ENCODE data around the gene CEP128.

The CEP128 gene

DNA sequence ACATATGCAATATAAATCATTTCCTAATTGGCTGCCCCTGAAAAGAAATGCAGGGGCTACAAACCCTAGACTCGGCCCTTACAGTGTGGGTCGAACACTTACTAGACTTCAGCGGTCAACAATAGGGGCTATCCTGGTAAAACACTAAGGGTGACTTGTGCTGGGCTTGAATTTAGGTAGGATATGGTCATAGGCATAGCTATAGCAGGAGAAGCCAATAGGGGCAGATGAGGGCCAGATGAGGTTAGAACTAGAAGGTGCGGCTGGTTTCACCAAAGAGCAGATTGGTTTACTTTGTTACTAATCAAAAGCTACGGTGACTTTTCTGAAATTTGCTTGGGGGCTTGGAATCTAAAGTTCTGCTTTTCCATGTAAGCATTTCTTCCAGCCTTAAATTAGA is 447.9 kb downstream of the CEP128 start:
- no peak for DNase-seq

DNA sequence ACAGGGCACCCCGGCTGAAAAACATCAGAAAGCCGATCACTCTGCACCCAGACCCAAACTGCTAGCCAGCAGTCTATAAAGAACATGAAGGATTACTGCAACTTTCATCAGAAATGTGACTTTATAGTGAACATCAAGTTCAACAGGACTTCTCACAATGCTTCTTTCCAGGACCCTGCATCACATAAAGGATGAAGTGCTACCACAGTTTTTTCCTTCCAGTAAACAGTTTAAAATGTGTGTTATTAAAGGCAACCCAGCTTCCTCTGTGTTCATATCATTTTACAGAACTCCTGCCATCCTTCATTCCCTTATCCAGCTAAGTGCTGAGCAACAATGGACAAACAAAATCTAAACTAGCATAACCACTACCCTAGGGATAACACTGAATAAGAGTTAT is 449.9 kb downstream of the CEP128 start:
- no peak for DNase-seq

DNA sequence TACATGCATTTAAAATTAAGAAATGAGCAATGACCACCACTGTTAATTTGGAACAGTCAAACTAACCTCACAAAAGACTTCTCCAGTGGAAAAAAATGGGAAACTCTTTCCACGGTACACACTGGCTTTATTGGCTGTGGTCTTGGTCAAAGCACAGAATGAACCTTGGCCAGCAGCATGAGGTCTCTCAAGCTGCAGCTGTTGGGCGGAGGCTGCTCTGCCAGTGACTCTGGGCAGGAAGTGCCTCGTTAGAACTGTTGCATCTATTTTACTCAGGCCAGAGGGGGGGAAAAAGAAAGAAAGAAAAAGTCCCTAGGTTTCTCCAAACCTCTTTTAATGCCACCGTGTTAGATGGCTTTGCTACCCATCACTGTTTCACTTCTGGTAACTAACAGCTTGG is 450.4 kb downstream of the CEP128 start:
- peak in 11 of 58 donors; percentile 1 to 25 (median 4) for DNase-seq

DNA sequence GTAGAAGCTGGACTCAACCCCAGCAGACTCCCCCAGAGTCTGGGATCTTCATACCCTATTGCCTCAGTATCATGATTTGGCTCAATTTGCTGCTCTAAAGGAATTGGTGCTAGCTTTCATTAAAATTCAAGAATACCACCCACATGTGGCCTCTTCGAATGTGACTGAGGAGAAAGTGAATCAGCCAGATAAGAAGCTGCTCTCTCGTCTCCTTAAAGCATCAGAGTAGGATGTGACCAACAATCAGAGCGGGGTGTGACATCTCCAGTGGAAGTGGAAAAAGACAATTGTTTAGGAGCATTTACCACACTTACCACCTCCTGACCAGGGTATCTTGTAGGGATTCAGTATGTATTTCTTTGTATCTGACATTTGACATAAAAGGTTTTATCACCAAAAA is 452.0 kb downstream of the CEP128 start:
- DNase-seq: no peak

DNA sequence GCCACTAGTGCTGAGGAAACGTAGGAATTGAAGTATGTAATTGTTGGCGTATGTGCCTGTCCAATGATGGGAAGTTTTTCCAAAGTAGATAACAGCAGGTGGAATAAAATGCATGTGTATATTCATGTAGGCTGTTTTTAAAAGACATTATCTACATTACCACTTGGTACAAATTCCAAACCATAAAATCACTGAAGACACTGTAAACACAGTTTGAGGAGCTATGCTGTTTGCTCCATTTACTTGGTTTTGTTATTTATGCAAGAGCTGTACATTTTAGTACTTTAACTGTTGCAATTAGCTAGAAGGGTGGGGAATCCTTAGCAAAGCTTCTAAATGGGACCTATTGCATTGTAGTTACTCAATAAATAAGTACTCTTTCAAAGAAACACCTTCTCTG is 455.8 kb downstream of the CEP128 start:
- DNase-seq: no peak

DNA sequence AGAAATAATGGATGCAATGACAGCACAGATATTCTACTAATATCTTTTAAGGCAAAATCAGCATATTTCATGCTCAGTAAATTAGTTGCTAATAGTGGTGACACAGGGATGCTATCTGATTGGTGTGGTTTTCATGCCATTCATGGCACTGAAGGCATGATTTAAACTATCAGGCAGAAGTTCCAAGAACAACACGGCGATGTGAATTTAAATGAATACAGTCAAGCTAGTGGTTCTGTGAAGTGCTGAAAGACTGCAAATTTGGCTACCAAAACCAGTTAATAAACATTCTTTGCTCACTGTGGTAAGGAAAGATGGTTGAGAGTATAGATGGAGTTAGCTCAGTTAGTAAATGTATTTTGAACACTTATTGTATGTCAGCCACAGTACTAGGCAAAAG is 458.2 kb downstream of the CEP128 start:
- no peak for DNase-seq

DNA sequence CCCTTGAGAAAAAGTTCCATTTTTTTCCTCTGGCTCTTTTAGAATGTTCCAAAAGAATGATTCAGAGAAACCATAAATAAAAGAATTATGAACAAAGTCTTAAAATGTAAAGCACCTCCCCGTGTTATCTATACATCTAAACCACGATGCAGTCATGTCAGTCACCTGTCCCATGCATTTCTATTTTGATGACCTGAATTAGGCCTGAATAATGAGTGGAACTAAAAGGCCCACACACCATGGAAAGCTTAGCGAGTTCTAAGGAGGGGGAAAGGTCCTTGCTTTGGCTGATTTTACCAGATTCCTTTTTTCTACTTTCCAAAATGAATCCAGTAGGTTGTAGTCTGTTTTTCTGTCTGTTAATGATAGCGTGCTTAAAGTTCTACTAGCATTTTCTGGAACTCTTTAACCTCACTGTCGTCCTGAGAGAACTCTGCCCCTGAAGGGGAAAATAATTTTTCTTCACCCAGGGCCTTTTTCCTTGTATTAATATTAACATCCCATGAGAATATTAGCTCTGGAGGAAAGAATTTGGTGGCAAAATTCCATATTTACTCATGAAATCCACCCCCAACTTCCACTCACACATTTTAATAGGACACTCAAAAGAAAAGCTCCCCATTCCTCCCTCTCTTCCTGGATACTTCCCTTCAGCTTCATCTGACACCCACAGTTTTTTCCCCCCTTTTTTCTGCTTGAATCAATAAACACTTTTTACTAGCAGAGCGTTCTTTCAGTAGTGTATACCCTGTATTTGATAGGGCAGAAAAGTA is 464.0 kb downstream of the CEP128 start:
- no peak for DNase-seq

DNA sequence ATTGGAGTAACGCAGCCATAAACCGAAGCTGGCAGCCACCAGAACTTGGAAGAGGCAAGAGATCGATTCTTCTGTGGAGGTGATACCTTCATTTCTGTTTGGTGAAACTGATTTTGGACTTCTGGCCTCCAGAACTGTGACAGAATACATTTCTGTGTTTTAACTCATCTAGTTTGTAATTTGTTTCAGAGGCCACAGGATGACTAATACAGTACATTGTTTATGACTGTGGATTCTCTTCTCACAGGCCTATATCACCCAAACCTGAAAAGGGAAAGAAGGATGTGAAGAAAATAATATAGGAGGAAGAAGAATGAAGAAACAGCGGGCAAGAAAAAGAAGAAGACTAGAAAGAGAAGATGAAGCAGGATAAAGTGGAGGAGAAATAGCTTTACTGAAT is 466.5 kb downstream of the CEP128 start:
- DNase-seq: no peak

DNA sequence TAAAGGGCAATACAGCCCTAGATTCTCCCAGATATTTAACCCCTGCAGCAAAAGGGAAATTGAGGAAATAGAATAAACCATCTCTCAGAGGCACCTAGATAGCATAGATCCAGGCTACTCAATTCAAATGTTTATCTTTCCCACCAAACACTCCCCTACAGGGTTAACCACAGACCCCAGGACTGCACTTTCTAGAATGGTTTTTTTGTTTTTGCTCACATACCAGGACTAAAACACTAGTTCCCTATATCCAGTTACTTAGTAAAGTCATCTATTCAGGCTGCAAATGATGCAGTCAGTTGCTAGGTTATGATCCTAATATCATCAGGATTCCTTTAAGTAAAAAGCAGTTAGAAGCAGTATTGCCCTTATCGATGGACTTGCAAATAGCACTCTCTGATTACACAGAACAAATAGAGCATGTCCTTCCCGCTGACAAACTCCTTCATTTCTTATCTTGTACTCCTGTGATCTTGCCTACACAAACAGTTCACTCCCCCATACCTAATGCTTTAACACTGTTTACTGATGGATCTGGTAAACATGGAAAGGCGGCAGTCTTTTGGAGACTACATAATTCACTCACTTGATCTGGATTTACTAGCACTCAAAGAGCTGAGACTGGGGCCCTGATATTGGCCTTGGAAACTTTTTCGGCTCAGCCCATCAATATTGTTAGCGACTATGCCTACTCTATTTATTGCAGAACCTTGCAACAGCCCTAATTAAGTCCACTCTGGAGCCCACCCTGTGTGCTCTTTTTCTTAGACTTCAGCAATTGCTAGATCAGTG is 473.0 kb downstream of the CEP128 start:
- DNase-seq: no peak

DNA sequence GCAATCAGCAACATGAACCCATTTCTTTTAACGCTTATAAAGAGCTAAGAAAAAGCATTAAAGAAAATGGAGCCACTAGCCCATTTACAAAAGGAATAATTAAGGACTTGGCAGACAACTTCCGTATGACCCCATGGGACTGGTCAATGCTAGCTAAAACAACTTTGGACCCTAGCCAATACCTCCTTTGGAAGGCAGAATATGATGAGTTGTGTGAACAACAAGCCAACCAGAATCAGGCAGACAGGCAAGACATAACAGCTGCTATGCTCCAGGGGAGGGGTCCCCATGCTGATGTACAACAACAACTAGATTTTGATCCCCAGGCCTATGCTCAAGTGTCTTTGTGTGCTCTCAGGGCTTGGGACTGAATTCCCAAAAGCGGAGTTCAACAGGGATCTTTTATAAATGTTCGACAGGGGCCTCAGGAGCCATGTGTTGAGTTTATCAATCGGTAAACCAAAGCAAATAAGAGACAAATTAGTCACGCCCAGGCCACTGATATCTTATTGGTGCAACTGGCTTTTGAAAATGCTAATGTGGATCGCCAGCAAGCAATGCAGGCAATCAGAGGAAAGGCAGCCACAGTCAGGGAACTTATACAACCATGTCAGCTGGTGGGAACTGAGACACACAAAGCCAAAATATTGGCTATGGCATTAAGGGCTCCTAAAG is 475.9 kb downstream of the CEP128 start:
- no peak for DNase-seq

DNA sequence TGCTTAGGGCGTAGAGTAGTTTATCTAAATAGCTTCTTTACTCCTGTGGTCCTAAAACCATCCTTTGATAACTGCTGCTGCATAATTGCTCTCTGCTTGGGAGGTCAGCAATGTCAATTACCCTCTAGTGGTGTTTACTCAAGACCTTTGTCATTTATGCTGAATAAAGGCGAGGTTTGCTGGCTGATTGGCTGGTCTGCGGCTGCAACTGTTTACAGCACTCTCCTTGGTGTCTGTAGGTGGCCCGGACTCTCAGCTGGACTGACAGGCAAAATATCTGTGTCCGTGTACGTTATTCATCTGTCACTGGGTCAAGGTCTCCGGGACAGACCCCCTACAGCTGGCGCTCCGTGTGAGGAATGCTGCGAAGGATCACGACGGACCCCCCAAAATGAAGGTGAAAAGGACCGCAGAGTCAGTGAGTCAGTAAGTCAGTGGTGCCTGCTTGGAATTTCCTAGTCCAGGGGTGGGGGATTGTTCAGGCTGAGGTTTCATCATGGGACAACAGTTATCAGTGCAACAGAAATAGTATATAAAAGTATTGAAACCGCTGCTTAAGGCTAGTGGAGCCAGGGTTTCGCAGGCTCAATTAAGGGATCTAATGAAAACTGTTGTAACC is 476.9 kb downstream of the CEP128 start:
- DNase-seq: no peak

DNA sequence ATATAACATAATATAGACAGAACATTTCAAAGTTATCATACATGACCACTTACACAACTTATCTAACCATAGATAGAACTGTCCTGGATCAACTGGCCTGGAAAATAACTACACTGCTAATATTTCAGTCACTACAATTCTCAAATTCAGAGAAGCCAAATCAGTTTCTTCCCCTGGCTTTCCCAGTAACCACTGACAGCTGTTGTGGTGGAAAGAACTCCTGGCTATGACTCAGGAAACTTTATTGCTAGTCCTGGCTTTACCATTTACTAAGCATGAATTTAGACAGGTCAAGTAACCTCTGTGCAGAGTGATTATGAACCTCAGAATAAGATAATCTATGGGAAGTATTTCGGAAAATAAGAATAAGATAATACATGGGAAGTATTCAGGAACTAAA is 485.3 kb downstream of the CEP128 start:
- no peak for DNase-seq

DNA sequence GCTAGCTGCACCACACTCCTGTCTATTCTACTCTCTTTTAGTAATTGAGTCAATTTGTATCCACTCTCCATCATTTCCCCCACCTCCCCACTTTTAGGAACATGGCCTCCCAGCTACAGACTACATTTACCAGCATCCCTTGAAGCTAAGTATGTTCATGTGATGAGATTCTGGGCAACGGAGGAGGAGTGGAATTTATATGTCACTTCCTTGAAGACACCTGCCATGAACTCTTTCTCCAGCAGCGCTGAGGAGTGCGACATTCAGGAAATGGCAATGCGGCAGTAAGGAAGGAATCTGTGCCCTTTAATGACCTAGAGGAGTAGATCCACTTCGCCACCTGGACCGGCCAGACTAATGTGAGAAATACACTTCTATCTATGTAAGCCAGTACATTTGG is 486.5 kb downstream of the CEP128 start:
- DNase-seq: no peak

DNA sequence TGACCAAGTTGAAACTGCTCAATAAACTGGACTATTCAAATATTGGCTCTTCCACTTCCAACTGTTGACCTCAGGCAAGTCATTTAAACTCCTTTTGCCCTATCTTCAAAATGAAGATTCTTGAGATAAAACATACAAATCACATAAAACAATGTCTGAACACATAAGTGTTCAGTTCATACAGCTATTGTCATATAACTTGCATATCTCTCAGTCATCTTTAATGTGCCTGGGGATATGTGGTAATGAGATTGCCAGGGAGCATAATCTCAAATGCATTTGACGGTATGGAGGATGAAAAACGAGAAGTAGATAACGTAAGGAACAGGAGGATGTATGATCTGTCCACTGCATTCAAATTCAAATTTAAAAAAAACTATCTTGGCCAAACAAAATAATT is 493.3 kb downstream of the CEP128 start:
- DNase-seq: no peak

DNA sequence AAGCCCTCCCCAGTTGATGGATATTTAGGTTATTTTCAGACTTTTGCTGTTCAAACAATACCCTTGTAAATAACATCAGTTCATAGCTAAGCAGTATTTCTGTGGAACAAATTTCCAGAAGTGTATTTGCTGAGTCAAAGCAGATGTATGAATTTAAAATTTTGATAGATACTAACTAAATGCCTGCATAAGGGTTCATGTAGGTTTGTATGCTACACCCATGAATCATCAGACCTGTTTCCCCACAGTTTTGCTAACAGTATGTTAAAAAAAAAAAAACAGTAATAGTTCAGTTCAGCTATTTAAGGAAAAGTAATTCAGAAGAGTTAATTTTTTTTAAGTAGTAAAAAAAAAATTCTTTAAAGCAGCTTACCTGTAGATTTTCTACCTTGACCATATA is 494.1 kb downstream of the CEP128 start:
- DNase-seq: no peak

Data from anterior cingulate cortex (tissue), 58 donors.